Neural cell (in vitro differentiated cells): ENCODE data around the gene LYPLAL1. TPM values are rescaled to one million over a fixed set of nuclear protein-coding genes. Genes with fewer than 3 reads are reported as not detected.

Experiments
- H2AFZ ChIP-seq: fragments of 200-600, 300-800 bp; sonication (generic), shearing (Covaris generic); 2 replicates; pipeline ENCODE4 v1.6.0; 2014; ENCODE audit warnings: low read depth, mild to moderate bottlenecking, antibody characterized with exemption, low read length, moderate library complexity
- H3F3A ChIP-seq: fragments of 200-600 bp; shearing (Covaris generic); 2 replicates; pipeline ENCODE4 v1.6.1; 2016; ENCODE audit warnings: mild to moderate bottlenecking, moderate library complexity, mixed read lengths, antibody characterized with exemption, low read length; ENCODE audit not compliant: insufficient read depth, poor library complexity, severe bottlenecking
- H3K27ac ChIP-seq: fragments of 200-600, 300-800 bp; sonication (generic), shearing (Covaris generic); 2 replicates; pipeline ENCODE4 v1.5.1; 2014; ENCODE audit warnings: mild to moderate bottlenecking, low read length, moderate library complexity
- H3K27me3 ChIP-seq: fragments of 300-800, 200-600 bp; sonication (generic), shearing (Covaris generic); 2 replicates; pipeline ENCODE4 v1.6.0; 2014; ENCODE audit warnings: mild to moderate bottlenecking, low read depth, low read length, moderate library complexity; ENCODE audit not compliant: insufficient read depth
- H3K36me3 ChIP-seq: fragments of 300-800, 200-600 bp; sonication (generic), shearing (Covaris generic); 2 replicates; pipeline ENCODE4 v1.5.1; 2014; ENCODE audit warnings: mild to moderate bottlenecking, antibody characterized with exemption, low read length, moderate library complexity; ENCODE audit not compliant: insufficient read depth
- H3K4me2 ChIP-seq: fragments of 300-800, 200-600 bp; sonication (generic), shearing (Covaris generic); 2 replicates; pipeline ENCODE4 v1.6.0; 2014; ENCODE audit warnings: mild to moderate bottlenecking, low read length
- H3K4me3 ChIP-seq: fragments of 300-800, 200-600 bp; sonication (generic), shearing (Covaris generic); 2 replicates; pipeline ENCODE4 v1.5.1; 2014; ENCODE audit warnings: mild to moderate bottlenecking, low read length, moderate library complexity
- H3K79me2 ChIP-seq: fragments of 200-600 bp; shearing (Covaris generic); replicated peaks from 2 replicates; pipeline ENCODE4 v1.6.0; 2014; ENCODE audit warnings: mild to moderate bottlenecking, low read length, moderate library complexity; ENCODE audit not compliant: insufficient read depth
- H3K9ac ChIP-seq: fragments of 300-800, 200-600 bp; sonication (generic), shearing (Covaris generic); 2 replicates; pipeline ENCODE4 v1.6.1; 2016; ENCODE audit warnings: mild to moderate bottlenecking, low read length, mixed read lengths
- H3K9me2 ChIP-seq: fragments of 200-600 bp; shearing (Covaris generic); 2 replicates; pipeline ENCODE4 v1.6.1; 2016; ENCODE audit warnings: mild to moderate bottlenecking, low read length, mixed read lengths; ENCODE audit not compliant: insufficient read depth
- H3K9me3 ChIP-seq: fragments of 200-600, 300-800 bp; sonication (generic), shearing (Covaris generic); 2 replicates; pipeline ENCODE4 v1.6.1; 2016; ENCODE audit warnings: mild to moderate bottlenecking, mixed run types, low read length, moderate library complexity, mixed read lengths
- H4K20me1 ChIP-seq: fragments of 200-600 bp; shearing (Covaris generic); 2 replicates; pipeline ENCODE4 v1.6.1; 2016; ENCODE audit warnings: mild to moderate bottlenecking, mixed run types; ENCODE audit not compliant: insufficient read depth
- CTCF ChIP-seq: fragments of 450-650 bp; IDR thresholded peaks from 2 replicates; pipeline ENCODE4 v1.5.1; 2014; ENCODE audit warnings: antibody characterized with exemption, mild to moderate bottlenecking, moderate library complexity; ENCODE audit not compliant: poor library complexity, severe bottlenecking
- EP300 ChIP-seq: fragments of 450-650 bp; conservative IDR thresholded peaks from 2 replicates; pipeline ENCODE4 v1.6.1; 2014; ENCODE audit warnings: antibody characterized with exemption, mild to moderate bottlenecking, moderate library complexity; ENCODE audit not compliant: poor library complexity, severe bottlenecking
- EZH2 ChIP-seq: fragments of 200-600, 300-800 bp; shearing (Covaris generic), sonication (generic); IDR thresholded peaks from 2 replicates; pipeline ENCODE4 v1.6.1; 2014; ENCODE audit warnings: antibody characterized with exemption, low read length, borderline replicate concordance, mild to moderate bottlenecking; ENCODE audit not compliant: insufficient read depth, poor library complexity, severe bottlenecking
- MXI1 ChIP-seq: fragments of 450-650 bp; conservative IDR thresholded peaks from 2 replicates; pipeline ENCODE4 v1.6.1; 2014; ENCODE audit warnings: antibody characterized with exemption, mild to moderate bottlenecking; ENCODE audit not compliant: poor library complexity, severe bottlenecking
- POLR2AphosphoS5 ChIP-seq: IDR thresholded peaks from 2 replicates; pipeline ENCODE4 v1.6.1; 2012
- RAD21 ChIP-seq: fragments of 450-650 bp; conservative IDR thresholded peaks from 2 replicates; pipeline ENCODE4 v1.6.1; 2014; ENCODE audit warnings: antibody characterized with exemption, mild to moderate bottlenecking, moderate library complexity
- REST ChIP-seq: IDR thresholded peaks from 2 replicates; pipeline ENCODE4 v1.6.1; 2012; ENCODE audit warnings: borderline replicate concordance
- SMC3 ChIP-seq: fragments of 450-650 bp; conservative IDR thresholded peaks from 2 replicates; pipeline ENCODE4 v1.6.1; 2014; ENCODE audit warnings: antibody characterized with exemption, mild to moderate bottlenecking, moderate library complexity; ENCODE audit not compliant: poor library complexity
- TAF1 ChIP-seq: IDR thresholded peaks from 2 replicates; pipeline ENCODE4 v1.6.1; 2012; ENCODE audit warnings: low read depth
- polyA plus RNA-seq: library from polyadenylated mRNA; depleted of rRNA; stranded (reverse); fragments of >200 nt; gene quantifications from 2 replicates; pipeline ENCODE4 v1.2.3, GENCODE V29; 2014

The LYPLAL1 gene
- polyA plus RNA-seq, 1 donor from 2014 or later, result 38.1 TPM

- H4K20me1 ChIP-seq, result no peaks in the 10 kb centered on the region
- no peak overlapping the region for H3K4me3 ChIP-seq
- H3K9ac ChIP-seq, result no peak overlapping the region
- H3K36me3 ChIP-seq, result no peaks in the 10 kb centered on the region
- no peaks in the 10 kb centered on the region for H3K79me2 ChIP-seq
- no peak overlapping the region for H3K4me2 ChIP-seq
- H3K9me2 ChIP-seq, result no peaks in the 10 kb centered on the region
- H3F3A ChIP-seq, result no peaks in the 10 kb centered on the region
- H3K27ac ChIP-seq, result no peak overlapping the region
- H2AFZ ChIP-seq, result no peak overlapping the region
- no peak for TF ChIP-seq MXI1
- no peak for TF ChIP-seq EZH2
- no peak for TF ChIP-seq SMC3
- no peak for TF ChIP-seq TAF1
- no peak for TF ChIP-seq REST
- TF ChIP-seq POLR2AphosphoS5, result no peak
- TF ChIP-seq CTCF, result no peak
- no peak for TF ChIP-seq RAD21
- no peak for TF ChIP-seq EP300
- no peaks in the 10 kb centered on the region for H3K27me3 ChIP-seq
- no peaks in the 10 kb centered on the region for H3K9me3 ChIP-seq
These were observed 32.7 kb downstream of the LYPLAL1 start for GRCh38 chr1:219206350-219206749.

GRCh38 chr1:219209578-219209977, 35.9 kb downstream of the LYPLAL1 start:
- H3K4me3 ChIP-seq, result no peak overlapping the region
- peak overlapping the region; percentile 4 for H3K27ac ChIP-seq
- H3K9ac ChIP-seq, result no peak overlapping the region
- H3K9me2 ChIP-seq, result no peaks in the 10 kb centered on the region
- H2AFZ ChIP-seq, result no peak overlapping the region
- no peak overlapping the region for H3K4me2 ChIP-seq
- H3K79me2 ChIP-seq, result no peaks in the 10 kb centered on the region
- no peak for TF ChIP-seq CTCF
- peak; percentile 52 for TF ChIP-seq EP300
- no peak for TF ChIP-seq MXI1
- TF ChIP-seq POLR2AphosphoS5, result no peak
- TF ChIP-seq TAF1, result no peak
- no peak for TF ChIP-seq SMC3
- H3K9me3 ChIP-seq, result no peaks in the 10 kb centered on the region
- no peaks in the 10 kb centered on the region for H3K36me3 ChIP-seq
- H4K20me1 ChIP-seq, result no peaks in the 10 kb centered on the region
- no peaks in the 10 kb centered on the region for H3F3A ChIP-seq
- no peaks in the 10 kb centered on the region for H3K27me3 ChIP-seq
